Measurements from ENCODE around the gene IL18R1. TPM values are rescaled to one million over a fixed set of nuclear protein-coding genes. Genes with fewer than 3 reads are reported as not detected.
"Not testable (repeated sequence)": the region's sequence is repeated elsewhere in the genome, so short reads cannot be mapped to it uniquely, and the experiment has no call there.

Gene IL18R1
- 0.50 TPM for polyA plus RNA-seq (ENCODE audit: insufficient read length)

- DNase-seq, result peak; percentile 80
These were observed at the start of gene IL18R1 for GRCh38 chr2:102355526-102356380. TSS of gene IL18R1 (plus strand) at chr2:102355796. CDS start at chr2:102362661, 6,865 bp downstream.

- no peak for DNase-seq
These were observed 49.5 kb upstream of the IL18R1 start for GRCh38 chr2:102306125-102306524.

DNA sequence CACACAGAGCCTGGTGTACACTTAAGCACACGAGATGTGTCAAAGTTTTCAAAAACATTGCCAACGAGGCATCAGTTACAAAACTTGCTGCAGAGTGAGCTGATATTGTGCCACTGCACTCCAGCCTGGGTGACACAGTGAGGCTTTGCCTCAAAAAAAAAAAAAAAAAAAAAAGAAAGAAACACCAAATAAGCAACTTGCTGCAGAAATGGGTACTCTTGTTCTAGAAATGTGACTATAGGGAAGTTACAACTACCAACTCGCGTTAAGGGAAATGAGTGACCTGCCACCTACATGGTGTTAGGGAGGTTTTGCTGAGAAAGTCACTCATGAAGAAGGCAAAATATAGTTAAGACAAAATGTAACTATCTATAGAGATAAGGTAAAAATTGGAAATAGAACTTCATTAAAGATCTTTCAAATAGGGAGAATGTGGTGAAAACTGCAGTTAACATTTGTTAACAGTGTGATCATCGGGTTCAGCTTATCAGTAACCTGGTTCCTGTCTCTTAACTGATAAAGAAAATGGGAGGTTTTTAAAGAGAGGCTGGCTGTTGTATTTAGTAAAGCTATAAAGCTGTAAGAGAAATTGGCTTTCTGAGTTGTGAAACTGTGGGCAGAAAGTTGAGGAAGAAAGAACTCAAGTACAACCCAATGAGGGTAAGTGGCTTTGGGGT, 44.5 kb upstream of the IL18R1 start, which contains the start of gene IL1RL1:
TSS of gene IL1RL1 (plus strand) at position 600 of the 677 bp plus-strand sequence. CDS start 26,702 bp downstream, outside the sequence.
- no peak for DNase-seq

DNA sequence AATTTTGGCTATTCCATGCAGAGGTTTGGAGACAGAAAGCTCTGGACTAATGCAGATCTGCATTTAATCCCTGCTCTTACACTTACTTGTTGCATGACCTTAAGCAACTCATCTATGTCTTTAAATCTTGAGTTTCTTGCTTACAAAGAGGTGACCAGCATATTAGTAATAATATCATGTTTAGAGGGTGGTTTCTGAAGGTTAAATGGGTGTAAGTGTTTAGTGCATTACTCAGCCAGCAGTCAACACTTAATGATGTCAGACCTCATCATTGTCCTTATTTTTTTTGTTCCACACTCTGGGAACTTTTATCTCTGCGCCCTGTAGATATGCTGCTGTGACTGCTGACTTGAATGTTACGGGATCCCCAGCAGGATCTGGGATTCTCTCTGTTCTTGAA, 42.6 kb upstream of the IL18R1 start:
- DNase-seq, result no peak

DNA sequence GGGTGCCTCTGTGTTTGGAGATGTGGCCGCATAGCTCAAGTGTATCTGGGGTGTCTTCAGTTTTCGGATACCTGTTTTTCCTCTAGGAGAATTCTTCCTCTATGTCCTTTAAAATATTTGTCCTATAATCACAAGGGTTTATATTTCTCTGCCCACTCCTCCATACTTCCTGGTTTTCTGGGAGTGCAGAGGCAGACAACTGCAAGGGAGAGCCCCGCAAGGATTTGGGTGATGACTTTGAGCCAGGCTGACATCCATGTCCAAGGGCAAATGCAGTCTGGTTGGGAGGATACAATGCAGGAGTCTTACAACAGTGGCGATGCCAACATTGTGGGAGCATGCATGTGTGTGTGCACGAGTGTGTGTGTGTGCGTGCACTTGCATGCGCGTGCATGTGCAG, 42.1 kb upstream of the IL18R1 start:
- DNase-seq, result no peak

DNA sequence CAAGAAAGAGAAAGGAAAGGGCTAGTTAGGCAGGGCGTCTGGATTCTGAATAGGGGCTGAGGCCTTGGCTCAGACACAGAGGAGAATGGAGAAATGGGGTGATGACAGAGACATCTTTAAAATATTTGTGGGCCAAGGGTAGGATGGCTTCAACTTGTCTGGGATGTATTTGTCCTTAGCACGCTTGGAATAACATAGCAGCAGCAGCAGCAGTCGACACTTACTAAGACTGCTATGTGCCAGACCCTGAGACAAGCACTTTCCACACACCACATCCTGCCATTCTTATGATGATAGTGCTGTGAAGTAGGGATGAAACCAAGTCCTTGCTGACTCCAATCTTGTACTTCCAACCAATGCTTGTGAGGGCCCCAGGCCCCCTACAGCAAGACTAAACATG, 41.6 kb upstream of the IL18R1 start:
- DNase-seq, result no peak

DNA sequence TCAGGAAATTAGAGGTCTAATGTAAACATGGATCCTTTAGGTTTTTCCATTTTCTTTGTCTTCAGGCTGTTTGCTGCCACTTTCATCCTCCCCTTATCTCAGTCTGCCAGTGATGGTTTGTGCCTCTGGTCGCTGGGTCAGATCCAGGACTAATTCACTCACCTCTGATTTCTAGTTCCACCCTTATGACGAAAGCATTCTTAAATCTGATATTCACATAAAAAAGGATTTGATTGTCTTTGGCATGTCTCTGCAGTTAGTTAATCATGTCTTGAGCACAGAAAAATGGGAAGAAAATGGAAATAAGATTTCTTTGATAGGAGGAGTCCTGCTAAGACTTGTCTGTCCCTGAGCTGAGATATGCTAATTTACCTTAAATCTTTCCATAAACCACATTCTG, 39.7 kb upstream of the IL18R1 start:
- no peak for DNase-seq

GRCh38 chr2:102317715-102318114, 37.9 kb upstream of the IL18R1 start:
- DNase-seq, result no peak

DNA sequence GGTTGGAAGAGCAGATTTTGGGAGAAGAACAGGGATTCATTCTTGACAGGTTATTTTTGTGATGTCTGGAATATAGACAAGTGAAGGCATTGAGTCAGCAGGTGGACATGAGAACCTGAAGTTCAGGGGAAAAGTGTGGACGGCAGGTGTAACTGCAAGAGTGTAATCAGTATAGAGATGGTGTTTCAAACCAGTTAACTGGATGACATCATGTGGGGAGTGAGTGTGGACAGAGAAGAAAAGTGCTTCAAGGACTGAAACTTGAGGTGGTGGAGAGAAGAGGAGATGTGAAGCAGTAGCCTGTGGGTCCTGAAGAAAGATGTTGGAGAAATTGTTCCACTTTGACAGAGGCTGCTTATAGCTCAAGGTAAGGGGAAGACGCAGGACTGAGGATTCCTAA, 37.2 kb upstream of the IL18R1 start:
- no peak for DNase-seq

- DNase-seq, result no peak
These were observed 33.5 kb upstream of the IL18R1 start for GRCh38 chr2:102321941-102322719.

DNA sequence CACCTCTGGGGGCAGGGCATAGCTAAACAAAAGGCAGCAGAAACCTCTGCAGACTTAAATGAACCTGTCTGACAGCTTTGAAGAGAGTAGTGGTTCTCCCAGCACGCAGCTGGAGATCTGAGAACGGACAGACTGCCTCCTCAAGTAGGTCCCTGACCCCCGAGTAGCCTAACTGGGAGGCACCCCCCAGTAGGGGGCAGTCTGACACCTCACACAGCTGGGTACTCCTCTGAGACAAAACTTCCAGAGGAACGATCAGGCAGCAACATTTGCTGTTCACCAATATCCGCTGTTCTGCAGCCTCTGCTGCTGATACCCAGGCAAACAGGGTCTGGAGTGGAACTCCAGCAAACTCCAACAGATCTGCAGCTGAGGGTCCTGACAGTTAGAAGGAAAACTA, 30.7 kb upstream of the IL18R1 start:
- not testable (repeated sequence) for DNase-seq

- no peak for DNase-seq
These were observed 24.1 kb upstream of the IL18R1 start for GRCh38 chr2:102331311-102331980.

GRCh38 chr2:102334486-102334885, 21.1 kb upstream of the IL18R1 start:
- no peak for DNase-seq

DNA sequence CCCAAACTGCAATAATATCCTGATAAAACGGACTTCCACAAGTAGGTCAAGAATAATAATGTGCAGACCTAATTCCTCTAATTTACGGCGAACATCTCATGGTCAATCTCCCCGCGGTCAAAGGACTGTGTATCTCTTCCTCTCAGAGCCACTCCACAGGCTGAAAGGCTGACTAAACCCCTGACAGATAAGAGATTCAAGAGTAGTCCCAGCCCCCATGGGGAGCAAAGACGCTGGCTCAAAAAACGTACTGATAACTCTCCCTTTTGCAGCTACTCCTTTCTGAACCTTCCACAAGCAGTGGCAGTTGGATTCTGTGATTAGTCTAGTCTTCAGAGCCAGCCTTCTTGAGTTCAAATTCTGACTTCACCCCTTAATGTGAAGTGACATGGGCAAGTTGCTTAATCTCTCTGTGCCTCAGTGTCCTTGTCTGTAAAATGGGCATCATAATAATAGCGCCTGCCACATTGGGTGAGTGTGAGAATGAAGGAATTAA, 19.7 kb upstream of the IL18R1 start:
- DNase-seq, result no peak

- DNase-seq, result no peak
These were observed 19.1 kb upstream of the IL18R1 start for GRCh38 chr2:102336502-102336945.

DNA sequence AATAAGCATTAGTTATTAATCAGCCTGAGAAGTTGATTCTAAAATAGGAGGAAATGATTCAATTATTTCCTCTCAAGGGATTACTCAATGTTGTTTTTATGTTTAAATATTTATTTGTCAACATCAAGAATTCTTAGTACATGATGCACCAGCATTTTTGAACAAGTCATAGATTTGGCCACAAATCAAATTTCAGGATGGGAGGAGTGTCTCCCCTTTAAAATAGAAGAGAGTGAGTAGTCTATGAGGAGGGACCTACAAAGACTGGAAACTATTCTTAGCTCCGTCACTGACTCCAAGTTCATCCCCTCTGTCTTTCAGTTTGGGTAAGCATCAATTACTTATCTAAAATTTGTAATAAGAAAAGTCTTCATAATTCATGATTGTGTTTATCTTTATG, 18.6 kb upstream of the IL18R1 start:
- DNase-seq, result no peak

DNA sequence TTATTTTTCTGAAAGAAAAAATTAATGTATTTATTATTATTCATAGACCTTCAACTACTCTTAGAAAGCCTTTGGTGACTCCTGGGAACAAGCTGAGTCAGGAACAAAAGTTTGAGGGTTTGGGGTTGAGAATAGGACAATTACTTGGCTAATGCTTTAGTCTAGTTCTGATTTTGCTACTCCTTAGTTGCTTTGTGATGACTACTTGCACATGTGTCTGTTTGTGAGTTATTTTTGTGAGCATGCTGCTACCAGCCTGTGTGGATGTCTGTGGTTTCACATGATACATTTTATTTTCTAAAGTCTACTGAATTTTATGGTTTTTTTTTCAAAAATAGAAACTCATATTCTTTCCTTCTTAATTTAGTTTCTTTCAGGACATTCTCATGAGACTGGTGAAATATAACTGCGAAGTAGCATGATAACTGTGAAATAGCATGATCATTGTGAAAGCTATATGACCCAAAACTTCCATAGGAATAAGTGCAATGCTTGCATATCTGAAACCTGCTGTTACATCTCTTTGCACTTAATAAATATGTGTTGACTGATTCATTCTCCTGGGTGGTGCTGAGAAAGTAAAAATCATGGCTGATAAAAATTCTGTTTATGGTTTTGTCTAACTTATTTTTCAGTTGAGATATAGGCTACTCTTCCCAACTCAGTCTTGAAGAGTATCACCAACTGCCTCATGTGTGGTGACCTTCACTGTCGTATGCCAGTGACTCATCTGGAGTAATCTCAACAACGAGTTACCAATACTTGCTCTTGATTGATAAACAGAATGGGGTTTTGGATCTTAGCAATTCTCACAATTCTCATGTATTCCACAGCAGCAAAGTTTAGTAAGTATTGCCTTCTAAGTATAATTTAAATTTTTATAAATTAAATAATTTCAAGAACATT, 17.9 kb upstream of the IL18R1 start:
- DNase-seq, result no peak

DNA sequence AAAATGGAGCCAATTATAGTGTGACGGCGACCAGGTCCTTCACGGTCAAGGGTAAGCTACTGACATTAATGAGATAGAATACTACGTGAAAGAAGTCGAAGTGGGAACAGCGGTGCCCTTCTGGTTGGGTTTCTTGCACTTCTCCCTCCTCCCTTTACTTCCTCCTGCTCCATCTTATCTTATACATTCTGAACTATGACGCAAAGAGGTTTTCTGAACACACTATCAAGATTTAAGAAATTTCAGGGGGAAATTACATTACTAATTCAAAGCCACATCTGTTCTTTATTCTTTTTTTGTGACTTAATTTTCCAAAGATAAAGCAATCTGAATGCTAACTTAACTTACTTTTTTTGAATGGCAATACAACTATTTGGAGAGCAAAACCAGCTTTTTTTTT, 14.8 kb upstream of the IL18R1 start:
- no peak for DNase-seq

DNA sequence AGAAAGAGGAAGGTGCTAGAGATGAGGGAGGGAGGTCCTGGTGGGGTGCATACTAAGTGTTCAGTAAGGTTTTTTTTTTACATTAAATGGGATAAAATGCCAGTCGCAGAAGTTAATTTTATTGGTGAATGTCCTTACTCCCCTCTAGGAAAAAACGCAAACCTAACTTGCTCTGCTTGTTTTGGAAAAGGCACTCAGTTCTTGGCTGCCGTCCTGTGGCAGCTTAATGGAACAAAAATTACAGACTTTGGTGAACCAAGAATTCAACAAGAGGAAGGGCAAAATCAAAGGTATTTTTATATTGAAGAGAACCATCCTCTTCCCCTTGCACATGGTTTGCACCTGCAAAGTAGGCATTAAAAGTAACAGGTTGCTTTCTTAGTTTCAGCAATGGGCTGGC, 12.7 kb upstream of the IL18R1 start:
- peak; percentile 26 for DNase-seq

GRCh38 chr2:102344397-102344796, 11.2 kb upstream of the IL18R1 start:
- no peak for DNase-seq

GRCh38 chr2:102345329-102345920, 10.2 kb upstream of the IL18R1 start:
- no peak for DNase-seq

All from hindlimb muscle (tissue), 1 donor.